Mammary epithelial cell (primary cell): ENCODE data around the gene TCF4.

Source experiments
- CTCF ChIP-seq, 2 donors: IDR thresholded peaks in 1 of 2; conservative IDR thresholded peaks in 1 of 2; 2 replicates each; pipeline ENCODE4 v1.5.1; 2011 to 2012; ENCODE audit warnings: inconsistent platforms in 2 of 2, low read length in 2 of 2, mild to moderate bottlenecking in 2 of 2, control low read depth in 1 of 2, low read depth in 1 of 2; ENCODE audit not compliant: insufficient read depth in 1 of 2; ENCODE audit errors: extremely low read depth in 1 of 2
- EZH2 ChIP-seq: IDR thresholded peaks from 2 replicates; pipeline ENCODE4 v1.6.1; 2012; ENCODE audit warnings: low read length, inconsistent platforms, borderline replicate concordance

GRCh38 chr18:55477499-55477859, 110.5 kb downstream of the TCF4 start:
- TF ChIP-seq CTCF (conservative IDR thresholded peaks at IDR 0.05 in 1 of 2, IDR thresholded peaks at IDR 0.05 in 1 of 2; ENCODE audit: extremely low read depth in 1 of 2, insufficient read depth in 1 of 2, low read depth in 1 of 2, low read length in 2 of 2) = peak; percentile 32 to 60
- no peak for TF ChIP-seq EZH2
